GM12878 (cell line): ENCODE data around the gene GFI1. TPM values are rescaled to one million over a fixed set of nuclear protein-coding genes. Genes with fewer than 3 reads are reported as not detected.
A peak's percentile ranks its signal among the peaks of the same experiment; 100 is the strongest.

ENCODE experiments used
- BCL11A ChIP-seq: IDR thresholded peaks from 2 replicates; pipeline ENCODE4 v1.6.1; 2011; ENCODE audit warnings: low read depth, low read length
- CEBPB ChIP-seq, 2 experiments: fragments of 150-350 bp in 1 of 2; IDR thresholded peaks; 2 replicates each; pipeline ENCODE4 v1.6.1; 2012 to 2014; ENCODE audit warnings: low read depth in 2 of 2, low read length in 2 of 2, borderline replicate concordance in 1 of 2, inconsistent platforms in 1 of 2
- CREM ChIP-seq: IDR thresholded peaks from 2 replicates; pipeline ENCODE4 v1.6.1; 2014; ENCODE audit warnings: antibody characterized with exemption, low read depth
- CUX1 ChIP-seq: IDR thresholded peaks from 2 replicates; pipeline ENCODE4 v1.6.1; 2012; ENCODE audit warnings: improper control_type of control experiment, low read depth, low read length; ENCODE audit not compliant: insufficient replicate concordance
- EGR1 ChIP-seq, 2 experiments: IDR thresholded peaks; 1 replicate in 1 of 2; 2 replicates in 1 of 2; pipeline ENCODE4 v1.6.1; 2011 to 2012; ENCODE audit warnings: low read depth in 2 of 2, low read length in 2 of 2, borderline replicate concordance in 1 of 2, mild to moderate bottlenecking in 1 of 2, moderate library complexity in 1 of 2
- FOXK2 ChIP-seq: fragments of 450-650 bp; IDR thresholded peaks from 2 replicates; pipeline ENCODE4 v1.6.1; 2017; ENCODE audit warnings: mild to moderate bottlenecking, moderate library complexity
- IKZF1 ChIP-seq: fragments of 450-650 bp; conservative IDR thresholded peaks from 2 replicates; pipeline ENCODE4 v1.6.1; 2017; ENCODE audit warnings: antibody characterized with exemption, mild to moderate bottlenecking
- IKZF2 ChIP-seq, 2 experiments: fragments of 450-650 bp; IDR thresholded peaks; 2 replicates each; pipeline ENCODE4 v1.6.1; 2017; ENCODE audit warnings: mild to moderate bottlenecking in 2 of 2, moderate library complexity in 2 of 2
- MAX ChIP-seq: IDR thresholded peaks from 2 replicates; pipeline ENCODE4 v1.6.1; 2012; ENCODE audit warnings: low read depth, low read length, improper control_type of control experiment
- MEF2A ChIP-seq: IDR thresholded peaks from 2 replicates; pipeline ENCODE4 v1.6.1; 2011; ENCODE audit warnings: low read depth, mild to moderate bottlenecking, low read length, moderate library complexity; ENCODE audit not compliant: insufficient read depth
- MTA3 ChIP-seq: IDR thresholded peaks from 2 replicates; pipeline ENCODE4 v1.6.1; 2012; ENCODE audit warnings: low read length, inconsistent platforms, borderline replicate concordance
- NFIC ChIP-seq: IDR thresholded peaks from 2 replicates; pipeline ENCODE4 v1.6.1; 2012; ENCODE audit warnings: low read depth, mild to moderate bottlenecking, inconsistent platforms, low read length, moderate library complexity
- RELA ChIP-seq: fragments of 450-650 bp; IDR thresholded peaks from 2 replicates; pipeline ENCODE4 v1.8.0; 2014; ENCODE audit warnings: borderline replicate concordance; ENCODE audit not compliant: partially characterized antibody
- RUNX3 ChIP-seq: IDR thresholded peaks from 2 replicates; pipeline ENCODE4 v1.6.1; 2012; ENCODE audit warnings: low read length, inconsistent platforms
- SPI1 ChIP-seq: IDR thresholded peaks from 2 replicates; pipeline ENCODE4 v1.6.1; 2011; ENCODE audit warnings: low read depth, mild to moderate bottlenecking, low read length, moderate library complexity, borderline replicate concordance; ENCODE audit not compliant: insufficient read depth
- SREBF1 ChIP-seq: IDR thresholded peaks from 2 replicates; pipeline ENCODE4 v1.6.1; 2012; ENCODE audit warnings: mild to moderate bottlenecking, low read length
- TCF3 ChIP-seq: IDR thresholded peaks from 2 replicates; pipeline ENCODE4 v1.6.1; 2012; ENCODE audit warnings: low read depth, mild to moderate bottlenecking, low read length, borderline replicate concordance; ENCODE audit not compliant: insufficient read depth
- polyA plus RNA-seq, 11 experiments: library from polyadenylated mRNA; depleted of rRNA in 4 of 11; unstranded in 6 of 11; stranded (reverse) in 5 of 11; fragments of >200 nt; fragmentation: Nextera tagmentation in 4 of 11; fragmentation: Illumina TruSeq in 1 of 11; extraction: Ambion mirVana in 4 of 11; extraction: Trizol in 1 of 11; gene quantifications; 1 replicate in 1 of 11; 2 replicates in 10 of 11; pipeline versions ENCODE4 v1.2.1 to v1.2.3, GENCODE V29; 2011 to 2016; ENCODE audit warnings: inconsistent platforms in 2 of 11, missing spikeins in 2 of 11, low read depth in 1 of 11
- total RNA-seq, 4 experiments: library from RNA; depleted of rRNA in 3 of 4; stranded (reverse); fragments of >200 nt in 3 of 4; fragmentation: Illumina TruSeq in 1 of 4; extraction: Trizol in 1 of 4; gene quantifications; 2 replicates each; pipeline versions ENCODE4 v1.2.1 to v1.2.3, GENCODE V29; 2013 to 2021
- TF ChIP-seq, protein P1 (sequence below): IDR thresholded peaks from 2 replicates; pipeline ENCODE4 v1.6.1; 2011; ENCODE audit warnings: borderline replicate concordance, low read depth, mild to moderate bottlenecking, moderate library complexity, low read length; ENCODE audit not compliant: insufficient read depth, poor library complexity, severe bottlenecking
- TF ChIP-seq, protein P2 (sequence below): fragments of 450-650 bp; IDR thresholded peaks from 2 replicates; pipeline ENCODE4 v1.6.1; 2016; ENCODE audit warnings: mild to moderate bottlenecking

The GFI1 gene
- total and polyA plus RNA-seq, 10 of the 15 experiments (the other 5 are each of a cell fraction or from before 2014, with no cell fraction given): 1.8 to 18.3 (median 7.4) TPM

GRCh38 chr1:92503043-92503925 is 16.6 kb upstream of the GFI1 start (continued):
- no peak for TF ChIP-seq CUX1
- TF ChIP-seq RELA: no peak
- peak; percentile 39 to 42; a peak in 2 of 4 replicates for TF ChIP-seq IKZF2 (IDR thresholded peaks at IDR 0.05)
- peak; percentile 73 for TF ChIP-seq RUNX3
- TF ChIP-seq EGR1 (IDR thresholded peaks at IDR 0.05; ENCODE audit: borderline replicate concordance in 1 of 2, low read depth in 2 of 2, low read length in 2 of 2): no peak
- no peak for TF ChIP-seq MAX
- TF ChIP-seq, protein P1, sequence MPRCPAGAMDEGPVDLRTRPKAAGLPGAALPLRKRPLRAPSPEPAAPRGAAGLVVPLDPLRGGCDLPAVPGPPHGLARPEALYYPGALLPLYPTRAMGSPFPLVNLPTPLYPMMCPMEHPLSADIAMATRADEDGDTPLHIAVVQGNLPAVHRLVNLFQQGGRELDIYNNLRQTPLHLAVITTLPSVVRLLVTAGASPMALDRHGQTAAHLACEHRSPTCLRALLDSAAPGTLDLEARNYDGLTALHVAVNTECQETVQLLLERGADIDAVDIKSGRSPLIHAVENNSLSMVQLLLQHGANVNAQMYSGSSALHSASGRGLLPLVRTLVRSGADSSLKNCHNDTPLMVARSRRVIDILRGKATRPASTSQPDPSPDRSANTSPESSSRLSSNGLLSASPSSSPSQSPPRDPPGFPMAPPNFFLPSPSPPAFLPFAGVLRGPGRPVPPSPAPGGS: no peak
- TF ChIP-seq CEBPB (IDR thresholded peaks at IDR 0.05; ENCODE audit: borderline replicate concordance in 1 of 2, low read depth in 2 of 2, low read length in 2 of 2): 0 out of 4 replicates have a peak, but pooled peaks of 1 of the 2 experiments have one; percentile 30
- 0 out of 2 replicates have a peak, but pooled peaks have one; percentile 38 for TF ChIP-seq MTA3
- peak; percentile 85 for TF ChIP-seq MEF2A
- peak; percentile 57 for TF ChIP-seq IKZF1
- peak; percentile 49; the same call in 1 of the 2 replicates for TF ChIP-seq CREM
- TF ChIP-seq SREBF1: no peak
- no peak for TF ChIP-seq SPI1
- TF ChIP-seq BCL11A: 0 out of 2 replicates have a peak, but pooled peaks have one; percentile 21
- TF ChIP-seq TCF3: 0 out of 2 replicates have a peak, but pooled peaks have one; percentile 27
- TF ChIP-seq FOXK2: no peak
- 0 out of 2 replicates have a peak, but pooled peaks have one; percentile 34 for TF ChIP-seq NFIC
- TF ChIP-seq, protein P2, sequence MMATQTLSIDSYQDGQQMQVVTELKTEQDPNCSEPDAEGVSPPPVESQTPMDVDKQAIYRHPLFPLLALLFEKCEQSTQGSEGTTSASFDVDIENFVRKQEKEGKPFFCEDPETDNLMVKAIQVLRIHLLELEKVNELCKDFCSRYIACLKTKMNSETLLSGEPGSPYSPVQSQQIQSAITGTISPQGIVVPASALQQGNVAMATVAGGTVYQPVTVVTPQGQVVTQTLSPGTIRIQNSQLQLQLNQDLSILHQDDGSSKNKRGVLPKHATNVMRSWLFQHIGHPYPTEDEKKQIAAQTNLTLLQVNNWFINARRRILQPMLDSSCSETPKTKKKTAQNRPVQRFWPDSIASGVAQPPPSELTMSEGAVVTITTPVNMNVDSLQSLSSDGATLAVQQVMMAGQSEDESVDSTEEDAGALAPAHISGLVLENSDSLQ: no peak
